H1 (cell line): Measurements from ENCODE around the gene TDRD1. TPM values are rescaled to one million over a fixed set of nuclear protein-coding genes. Genes with fewer than 3 reads are reported as not detected.

Source experiments
- FOSL1 ChIP-seq: IDR thresholded peaks from 2 replicates; pipeline ENCODE4 v1.6.1; 2011; ENCODE audit warnings: mild to moderate bottlenecking, low read depth, low read length, moderate library complexity; ENCODE audit not compliant: insufficient read depth
- GTF2F1 ChIP-seq: IDR thresholded peaks from 2 replicates; pipeline ENCODE4 v1.6.1; 2012; ENCODE audit warnings: low read depth, low read length, improper control_type of control experiment, borderline replicate concordance
- KDM5A ChIP-seq: fragments of 200-600 bp; IDR thresholded peaks from 2 replicates; pipeline ENCODE4 v1.7.1; 2012; ENCODE audit warnings: mild to moderate bottlenecking, low read length, inconsistent platforms, mixed read lengths
- RNF2 ChIP-seq: fragments of 200-900, 300-1000 bp; sonication (generic); IDR thresholded peaks from 2 replicates; pipeline ENCODE4 v1.7.1; 2016; ENCODE audit warnings: borderline replicate concordance, low read depth, mild to moderate bottlenecking, antibody characterized with exemption, low read length; ENCODE audit not compliant: poor library complexity, severe bottlenecking; ENCODE audit errors: missing control alignments
- RXRA ChIP-seq: IDR thresholded peaks from 2 replicates; pipeline ENCODE4 v1.6.1; 2011; ENCODE audit warnings: low read depth, mild to moderate bottlenecking, low read length, moderate library complexity; ENCODE audit not compliant: insufficient read depth
- SIX5 ChIP-seq: IDR thresholded peaks from 2 replicates; pipeline ENCODE4 v1.6.1; 2011; ENCODE audit warnings: mild to moderate bottlenecking, low read depth, low read length
- SP2 ChIP-seq: IDR thresholded peaks from 2 replicates; pipeline ENCODE4 v1.6.1; 2012; ENCODE audit warnings: mild to moderate bottlenecking, low read length, inconsistent platforms
- SUZ12 ChIP-seq: fragments of 200-600 bp; sonication (generic); IDR thresholded peaks from 2 replicates; pipeline ENCODE4 v1.6.1; 2012; ENCODE audit warnings: mild to moderate bottlenecking, inconsistent platforms, low read length, moderate library complexity, mixed read lengths
- polyA plus RNA-seq, 7 experiments: library from polyadenylated mRNA; depleted of rRNA in 3 of 7; stranded (reverse) in 5 of 7; unstranded in 2 of 7; fragments of >200 nt in 5 of 7; fragments of 200-250 nt in 2 of 7; gene quantifications; 1 replicate in 5 of 7; 2 replicates in 1 of 7; 4 replicates in 1 of 7; pipeline versions ENCODE4 v1.2.1 to v1.2.3, GENCODE V29; 2011 to 2013; ENCODE audit warnings: missing spikeins in 2 of 7, mixed read lengths in 2 of 7
- total RNA-seq: library from RNA; stranded (reverse); fragmentation: NEBNext Ultra II Directional; extraction: Animal tissue kit (Norgen Biotek cat#: 25700); gene quantifications from 2 replicates; pipeline ENCODE4 v1.2.1, GENCODE V29; 2021

Gene TDRD1
- total and polyA plus RNA-seq, 2 of the 8 experiments (the other 6 are each of a cell fraction or from before 2014, with no cell fraction given): 0.02 to 0.71 TPM

GRCh38 chr10:114167985-114168384, 11.2 kb upstream of the TDRD1 start (continued):
- TF ChIP-seq SIX5: no peak
- no peak for TF ChIP-seq KDM5A
- TF ChIP-seq SP2: no peak
- no peak for TF ChIP-seq RXRA
- TF ChIP-seq SUZ12: no peak
- TF ChIP-seq GTF2F1: no peak
- TF ChIP-seq RNF2: no peak
- no peak for TF ChIP-seq FOSL1
